NCI-H2171 (cell line): ENCODE results near the gene FCMR.

Experiments
- DNase-seq: peaks from one replicate; lab custom pipeline; 2025; lab: John Stamatoyannopoulos, UW

Gene FCMR

GRCh38 chr1:206899717-206900116 is 22.0 kb downstream of the FCMR start:
- DNase-seq = no peak

- no peak for DNase-seq
Observed at GRCh38 chr1:206898915-206899431, 22.8 kb downstream of the FCMR start.

- DNase-seq = no peak
Observed at GRCh38 chr1:206898089-206898914, 23.4 kb downstream of the FCMR start.

DNA sequence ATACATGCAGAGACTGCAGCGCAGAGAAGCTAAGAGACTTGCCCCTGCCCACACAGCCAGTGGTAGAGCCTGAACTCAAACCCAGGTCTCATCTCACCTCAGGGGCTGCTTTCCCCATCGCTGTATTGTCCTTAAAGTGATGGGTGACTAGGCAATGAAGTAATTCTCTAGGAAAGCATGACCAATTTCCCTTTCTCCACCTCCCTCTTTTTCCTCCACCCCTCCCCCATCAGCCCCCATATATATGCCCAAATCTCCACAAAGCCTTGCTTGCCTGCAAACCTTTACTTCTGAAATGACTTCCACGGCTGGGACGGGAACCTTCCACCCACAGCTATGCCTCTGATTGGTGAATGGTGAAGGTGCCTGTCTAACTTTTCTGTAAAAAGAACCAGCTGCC is 24.6 kb downstream of the FCMR start, which contains the start of gene IL24:
IL24 (plus strand) TSS at position 269 of the 400 bp plus-strand sequence. CDS start 390 bp downstream, outside the sequence.
- no peak for DNase-seq

- peak; percentile 55 for DNase-seq
Observed at GRCh38 chr1:206896261-206896660, 25.5 kb downstream of the FCMR start.

- DNase-seq = peak; percentile 51
Observed at GRCh38 chr1:206895837-206896242, 25.9 kb downstream of the FCMR start.

- DNase-seq = peak; percentile 54
Observed at GRCh38 chr1:206895325-206895724, 26.4 kb downstream of the FCMR start.

DNA sequence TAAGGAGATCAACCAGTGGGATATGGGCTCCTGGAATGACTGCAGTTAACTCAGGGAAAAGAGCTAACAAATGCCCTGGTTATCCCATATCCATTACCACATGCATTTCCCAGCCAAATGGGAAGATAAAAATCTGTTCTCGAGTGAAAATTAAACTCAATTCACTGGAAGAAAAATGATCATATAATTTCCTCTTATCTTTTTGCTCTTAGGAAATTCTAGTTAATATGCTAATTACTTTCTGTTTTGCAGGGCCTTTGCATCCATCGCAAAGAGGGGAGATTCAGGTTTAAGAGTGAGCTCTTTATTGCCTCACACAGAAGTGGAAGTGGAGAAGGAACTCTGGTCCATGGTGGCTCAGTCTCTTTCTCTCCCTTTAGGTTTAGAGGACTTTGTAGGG is 28.4 kb downstream of the FCMR start:
- no peak for DNase-seq

- no peak for DNase-seq
Observed at GRCh38 chr1:206892351-206892984, 29.3 kb downstream of the FCMR start.

DNA sequence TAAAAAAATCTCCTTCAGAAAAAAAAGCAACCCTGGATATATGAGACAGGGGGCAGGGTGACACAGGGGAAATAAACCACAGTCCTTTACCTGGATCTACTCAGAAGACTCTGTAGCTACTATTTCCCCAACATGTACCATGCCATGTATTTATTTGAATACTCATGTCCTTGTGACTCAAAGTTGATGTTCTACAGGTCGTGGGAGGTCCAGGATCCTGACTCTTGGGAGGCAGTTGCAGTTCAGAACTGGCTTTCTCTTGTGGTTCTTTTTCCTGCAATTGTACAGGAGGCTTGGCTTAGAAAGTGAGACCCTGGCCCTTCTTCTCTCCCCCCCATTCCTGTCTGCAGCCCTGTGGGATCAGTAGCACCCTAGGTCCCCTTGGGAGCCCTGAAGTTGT is 30.3 kb downstream of the FCMR start:
- no peak for DNase-seq

GRCh38 chr1:206890125-206891060 is 31.3 kb downstream of the FCMR start:
- DNase-seq = no peak

DNA sequence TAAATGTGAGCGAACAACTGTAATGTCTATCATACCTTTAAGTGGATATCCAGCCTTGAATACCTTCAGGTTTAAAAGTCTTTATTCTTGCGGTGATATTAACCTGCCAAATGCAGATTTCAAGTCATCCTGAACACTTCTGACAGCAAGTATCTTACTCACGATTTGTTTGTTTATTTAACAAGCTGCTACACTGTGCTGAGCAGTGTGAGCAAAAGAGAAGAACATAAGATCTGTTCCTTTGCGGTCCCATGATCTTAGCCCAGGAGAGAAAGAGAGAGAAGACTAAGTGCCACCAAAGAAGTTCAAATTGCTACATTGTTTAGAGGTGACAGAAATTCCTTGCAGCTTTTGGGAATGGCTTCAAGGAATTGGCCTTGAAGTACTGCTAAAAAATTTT is 34.0 kb downstream of the FCMR start:
- DNase-seq = no peak

DNA sequence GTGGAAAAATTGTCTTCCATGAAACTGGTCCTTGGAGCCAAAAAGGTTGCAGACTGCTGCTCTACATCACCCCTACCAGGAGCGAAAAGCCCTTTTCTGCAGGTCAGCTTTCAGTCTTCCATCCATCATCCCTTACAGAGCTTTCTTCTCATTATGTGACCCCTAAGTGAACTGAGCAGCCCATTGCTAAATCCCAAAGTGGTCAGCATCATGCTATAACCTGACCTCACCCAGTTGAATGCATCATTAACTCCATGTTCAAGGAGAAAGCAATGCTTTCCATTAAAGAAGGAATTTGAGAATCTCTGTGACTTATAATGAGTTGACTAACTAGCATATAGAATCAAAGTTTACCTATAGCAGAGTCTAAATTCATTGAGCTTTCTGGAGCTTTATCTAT is 34.9 kb downstream of the FCMR start:
- no peak for DNase-seq

DNA sequence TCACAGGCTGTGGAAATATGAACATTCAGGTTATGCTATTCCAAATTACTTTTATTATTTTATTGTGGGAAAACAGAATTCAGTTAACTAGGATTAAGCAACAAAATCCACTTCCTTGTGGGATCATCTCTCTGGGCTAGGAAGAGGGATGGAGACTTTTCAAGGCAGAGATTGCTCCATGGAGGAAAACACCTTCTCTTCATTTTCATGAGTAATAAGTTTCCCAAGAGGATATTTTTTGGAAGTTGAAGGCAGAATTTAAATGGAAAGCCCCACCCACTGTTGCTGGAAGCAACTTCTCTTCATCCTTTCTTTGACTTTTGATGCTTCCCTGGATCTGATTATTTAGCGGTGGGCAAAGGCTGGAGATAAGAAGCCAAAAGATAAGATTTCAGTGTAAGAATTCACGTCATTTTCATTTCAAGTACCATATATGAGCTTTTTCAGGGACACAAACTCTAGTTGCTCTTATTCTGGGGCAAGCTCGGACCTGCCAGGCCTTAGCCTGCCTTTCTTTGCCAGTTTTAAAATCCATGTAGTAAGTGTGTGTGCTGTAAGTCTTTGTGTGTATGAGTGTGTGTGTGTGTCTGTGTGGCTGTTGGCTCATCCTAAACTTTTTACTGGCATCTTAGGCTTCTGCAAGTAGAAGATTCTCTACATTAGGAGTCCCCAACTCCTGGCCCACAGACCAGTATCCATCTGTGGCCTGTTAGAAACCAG is 36.2 kb downstream of the FCMR start:
- no peak for DNase-seq

DNA sequence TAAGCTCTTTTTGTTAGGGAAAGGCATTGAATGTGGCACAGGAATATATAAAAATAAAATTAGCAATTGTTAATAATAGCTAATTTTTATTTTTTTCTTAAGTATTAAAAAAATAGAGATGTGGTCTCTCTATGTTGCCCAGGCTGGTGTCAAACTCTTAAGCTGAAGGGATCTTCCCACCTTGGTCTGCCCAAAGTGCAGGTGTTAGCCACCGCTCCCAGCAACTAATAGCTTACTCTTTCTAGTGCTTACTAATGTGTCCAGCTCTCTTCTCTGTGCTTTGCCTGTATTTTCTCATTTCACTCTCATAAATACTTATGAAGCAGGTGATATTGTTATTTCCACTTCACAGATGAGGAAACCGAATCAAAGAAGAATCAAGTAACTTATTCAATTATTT is 37.9 kb downstream of the FCMR start:
- no peak for DNase-seq

DNA sequence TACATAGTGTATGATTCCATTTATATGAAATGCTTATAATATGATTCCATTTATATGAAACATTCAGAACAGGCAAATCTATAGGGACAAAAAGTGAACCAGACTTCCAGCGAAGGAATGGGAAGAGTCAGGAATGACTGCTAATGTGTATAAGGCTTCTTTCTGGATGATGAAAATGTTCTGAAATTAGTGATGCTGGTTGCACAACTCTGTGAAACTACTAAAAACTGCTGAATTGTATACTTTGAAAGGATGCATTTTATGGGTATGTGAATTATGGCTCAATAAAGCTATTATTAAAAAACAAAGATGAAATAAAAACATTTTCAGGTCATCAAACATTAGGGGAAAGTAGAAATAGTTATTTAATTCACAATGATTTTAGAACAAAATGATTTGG is 38.6 kb downstream of the FCMR start:
- DNase-seq = no peak

DNA sequence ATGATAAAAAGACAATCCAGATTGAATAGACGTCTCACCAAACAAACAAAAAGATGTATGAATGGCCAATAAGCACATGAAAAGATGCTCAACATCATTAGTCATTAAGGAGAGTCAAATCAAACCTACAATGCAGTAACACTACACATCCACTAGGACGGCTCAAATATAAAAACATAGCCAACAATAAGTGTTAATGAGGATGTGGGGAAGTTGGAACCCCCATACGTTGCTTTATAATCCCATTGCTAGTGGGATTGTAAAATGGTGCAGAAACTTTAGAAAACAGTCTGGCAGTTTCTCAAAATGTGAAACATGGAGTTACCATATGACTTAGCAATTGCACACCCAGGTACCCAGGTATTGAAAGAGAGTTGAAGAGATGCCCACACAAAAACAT is 39.2 kb downstream of the FCMR start:
- no peak for DNase-seq

DNA sequence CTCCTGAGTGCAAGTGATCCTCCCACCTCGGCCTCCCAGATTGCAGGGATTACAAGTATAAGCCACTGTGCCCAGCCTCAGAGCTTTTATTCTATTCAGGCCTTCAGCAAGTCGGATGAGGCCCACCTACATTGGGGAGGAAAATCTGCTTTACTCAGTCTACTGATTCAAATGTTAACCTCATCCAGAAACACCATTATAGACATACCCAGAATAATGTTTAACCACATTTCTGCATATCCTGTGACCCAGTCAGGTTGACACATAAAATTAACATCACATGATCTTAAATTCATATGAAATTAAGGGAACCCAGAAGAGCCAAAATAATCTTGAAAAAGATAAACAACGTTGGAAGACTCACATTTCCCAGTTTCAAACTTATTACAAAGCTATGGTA is 41.4 kb downstream of the FCMR start:
- DNase-seq = no peak

DNA sequence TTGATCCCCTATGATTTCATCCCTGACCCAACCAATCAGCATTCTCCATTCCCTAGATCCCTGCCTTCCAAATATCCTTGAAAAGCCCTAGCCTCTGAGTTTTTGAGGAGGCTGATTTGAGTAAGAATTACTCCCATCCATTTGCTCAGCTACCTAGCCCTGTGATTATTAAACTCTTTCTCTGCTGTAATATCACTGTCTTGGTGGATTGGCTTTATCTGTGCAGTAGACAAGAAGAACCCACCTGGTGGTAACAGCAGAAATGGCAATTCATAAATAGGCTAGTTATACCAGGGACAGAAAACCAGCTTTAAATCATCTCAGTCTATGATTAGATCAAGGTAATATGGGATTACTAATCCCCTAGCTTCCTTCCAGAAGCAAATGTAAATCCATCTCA is 43.3 kb downstream of the FCMR start:
- DNase-seq = no peak

GRCh38 chr1:206875752-206876377 is 45.9 kb downstream of the FCMR start:
- no peak for DNase-seq

DNA sequence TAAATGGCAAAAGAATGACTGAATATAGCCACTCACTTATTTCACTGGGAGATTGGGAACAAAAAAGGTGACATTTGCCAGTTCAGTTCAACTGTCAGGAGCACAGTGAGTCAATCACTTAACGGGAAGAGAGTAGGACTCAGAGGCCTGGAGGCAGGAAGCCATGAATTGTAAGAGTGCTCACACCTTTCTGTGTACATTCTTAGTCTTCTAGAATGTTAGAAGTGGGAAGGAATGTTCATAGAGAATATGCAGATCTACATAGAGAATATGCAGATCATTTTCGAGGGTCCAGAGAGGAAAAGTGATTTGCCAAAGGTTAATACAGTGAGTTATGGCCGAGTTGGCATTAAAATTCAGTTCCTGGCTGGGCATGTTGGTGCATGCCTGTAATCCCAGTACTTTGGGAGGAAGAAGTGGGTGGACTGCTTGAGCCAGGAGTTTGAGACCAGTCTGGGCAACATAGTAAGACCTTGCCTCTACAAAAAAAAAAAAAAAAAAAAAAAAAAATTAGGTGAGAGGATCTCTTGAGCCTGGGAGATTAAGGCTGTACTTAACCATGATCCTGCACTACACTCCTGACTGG is 48.0 kb downstream of the FCMR start:
- DNase-seq = no peak
